HG03280 (cell line): ENCODE data around the gene CLASP1.
"Not testable (repeated sequence)": the region's sequence is repeated elsewhere in the genome, so short reads cannot be mapped to it uniquely, and the experiment has no call there.

Source experiments
- ATAC-seq: cut with Tn5 transposase; IDR thresholded peaks from one replicate; pipeline ENCODE4 v1.9.1; 2021; ENCODE audit warnings: mild to moderate bottlenecking, moderate library complexity; ENCODE audit not compliant: unreplicated experiment

CLASP1 gene

DNA sequence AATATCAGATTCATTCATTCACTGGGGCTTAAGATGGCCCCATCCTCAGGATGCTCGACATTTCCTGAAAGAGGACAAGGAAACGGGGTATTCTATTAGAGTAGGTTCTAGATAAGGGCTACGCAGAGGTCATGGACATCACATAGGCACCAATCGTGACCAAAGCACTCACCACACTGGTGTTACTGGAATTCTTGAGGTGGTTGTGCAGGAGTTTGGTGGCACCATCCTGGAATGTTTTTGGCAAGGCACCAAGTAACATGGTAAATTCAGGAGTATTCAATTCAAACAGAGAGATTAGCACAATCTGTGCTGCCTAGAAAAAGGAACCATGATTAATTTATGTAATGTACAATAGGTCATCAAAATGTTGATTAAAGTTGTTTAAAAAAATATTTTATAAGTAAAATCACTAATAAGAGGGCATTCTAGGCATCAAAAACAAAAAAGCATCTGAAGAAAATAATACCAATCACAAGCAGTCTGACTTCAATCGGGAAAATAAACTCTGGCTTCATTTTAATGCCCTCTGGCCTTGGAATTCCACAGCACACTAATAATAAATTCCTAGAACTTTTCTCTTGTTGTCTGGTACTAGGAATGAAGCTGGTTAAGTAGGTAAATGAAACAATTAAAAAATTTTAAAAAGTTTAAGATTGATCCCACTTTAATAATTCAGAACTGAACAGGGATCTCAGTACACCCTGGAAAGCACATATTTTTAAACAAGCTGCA is 261.5 kb downstream of the CLASP1 start:
- ATAC-seq, result no peak

DNA sequence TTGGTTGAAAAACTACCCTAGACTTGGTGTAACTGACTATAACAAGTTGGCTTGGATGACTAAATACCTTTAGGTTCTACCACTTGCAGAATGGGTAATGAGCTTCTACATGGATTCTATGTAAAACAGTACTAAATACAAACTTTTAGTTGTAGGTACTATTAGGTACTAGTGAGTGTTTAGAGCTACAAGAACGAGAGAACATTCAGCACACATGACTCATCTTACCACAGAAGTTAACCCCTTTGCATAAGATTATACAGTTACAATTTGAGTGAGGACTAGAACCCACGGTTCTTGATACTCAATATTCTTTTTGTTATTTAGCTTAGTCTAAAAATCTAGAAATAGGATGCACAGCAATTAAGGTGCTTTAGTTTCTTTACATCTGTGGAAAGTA is 262.6 kb downstream of the CLASP1 start:
- ATAC-seq, result no peak

DNA sequence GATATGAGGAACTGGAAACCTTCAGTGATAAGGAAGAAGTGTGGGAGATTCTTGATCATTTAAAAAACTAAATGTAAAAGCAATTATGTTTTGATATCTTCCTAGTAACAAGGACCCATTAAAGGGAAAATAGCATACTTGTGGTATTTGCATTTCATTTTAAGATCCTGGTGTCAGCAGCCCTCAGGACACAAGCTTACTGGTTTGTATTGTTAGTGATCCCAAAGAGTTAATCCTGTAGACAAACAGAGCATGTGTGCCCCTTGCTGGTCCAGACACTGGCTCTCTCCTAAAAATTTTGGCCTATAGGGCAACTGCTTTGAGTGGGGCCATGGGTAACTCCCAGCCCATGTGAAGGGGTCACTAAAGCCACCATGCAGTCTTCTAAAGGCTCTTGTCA is 263.2 kb downstream of the CLASP1 start:
- no peak for ATAC-seq

DNA sequence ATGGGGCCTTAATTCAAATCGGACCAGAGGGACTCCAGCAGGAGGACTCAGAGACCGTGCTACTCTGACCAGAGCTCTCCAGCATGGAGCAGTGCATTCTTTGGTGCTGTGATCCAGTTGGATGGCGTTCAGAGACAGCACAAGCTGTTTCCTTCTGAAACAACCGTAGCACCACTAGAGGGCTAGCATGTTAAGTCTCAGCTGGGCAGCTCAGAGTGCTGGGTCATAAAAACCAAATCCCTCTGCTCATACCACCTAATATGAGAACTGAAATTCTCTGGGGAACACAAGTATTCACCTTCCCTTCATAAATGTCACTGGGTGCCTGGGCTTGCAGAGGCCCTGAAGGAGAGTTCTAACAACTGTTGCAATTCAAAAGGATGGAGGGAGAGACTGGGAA is 266.5 kb downstream of the CLASP1 start:
- ATAC-seq, result no peak

DNA sequence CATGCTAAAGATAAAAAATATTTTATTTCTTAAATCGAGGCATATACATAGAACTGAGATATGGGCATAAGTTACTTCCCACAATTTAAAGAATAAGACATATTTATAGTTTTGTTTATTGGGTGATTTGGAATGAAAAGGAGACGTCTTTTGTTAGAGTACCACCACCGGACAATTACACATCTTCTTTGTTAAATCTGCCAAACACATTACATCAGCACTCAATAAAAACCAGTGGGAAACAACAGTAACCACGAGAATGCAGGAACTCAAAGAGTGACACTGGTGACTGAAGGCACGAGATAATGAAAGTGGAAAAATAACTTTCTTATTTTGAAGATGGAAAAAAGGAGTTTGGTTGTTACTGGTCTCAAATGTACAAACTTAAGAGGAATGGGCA is 271.6 kb downstream of the CLASP1 start:
- ATAC-seq, result no peak

DNA sequence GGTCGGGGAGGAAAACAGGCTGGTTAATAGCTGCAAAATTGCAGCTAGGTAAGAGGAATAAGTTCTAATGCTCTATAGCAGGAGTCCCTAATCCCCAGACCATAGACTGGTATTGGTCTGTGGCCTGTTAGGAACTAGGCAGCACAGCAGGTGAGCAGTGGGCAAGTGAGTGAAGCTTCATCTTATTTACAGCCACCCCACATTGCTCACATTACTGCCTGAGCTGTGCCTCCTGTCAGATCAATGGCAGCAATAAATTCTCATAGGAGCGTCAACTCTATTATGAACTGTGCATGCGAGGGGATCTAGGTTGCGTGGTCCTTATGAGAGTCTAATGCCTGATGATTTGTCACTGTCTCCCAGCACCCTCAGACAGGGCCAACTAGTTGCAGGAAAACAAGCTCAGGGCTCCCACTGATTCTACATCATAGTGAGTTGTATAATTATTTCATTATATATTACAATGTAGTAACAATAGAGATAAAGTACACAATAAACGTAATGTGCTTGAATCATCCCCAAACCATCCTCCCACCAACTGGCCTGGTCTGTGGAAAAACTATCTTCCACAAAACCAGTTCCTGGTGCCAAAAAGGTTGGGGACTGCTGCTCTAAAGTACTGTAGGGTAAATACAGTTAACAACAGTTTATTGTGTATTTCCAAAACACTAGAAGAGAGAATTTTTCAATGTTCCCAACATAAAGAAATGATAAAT is 272.6 kb downstream of the CLASP1 start:
- no peak for ATAC-seq

DNA sequence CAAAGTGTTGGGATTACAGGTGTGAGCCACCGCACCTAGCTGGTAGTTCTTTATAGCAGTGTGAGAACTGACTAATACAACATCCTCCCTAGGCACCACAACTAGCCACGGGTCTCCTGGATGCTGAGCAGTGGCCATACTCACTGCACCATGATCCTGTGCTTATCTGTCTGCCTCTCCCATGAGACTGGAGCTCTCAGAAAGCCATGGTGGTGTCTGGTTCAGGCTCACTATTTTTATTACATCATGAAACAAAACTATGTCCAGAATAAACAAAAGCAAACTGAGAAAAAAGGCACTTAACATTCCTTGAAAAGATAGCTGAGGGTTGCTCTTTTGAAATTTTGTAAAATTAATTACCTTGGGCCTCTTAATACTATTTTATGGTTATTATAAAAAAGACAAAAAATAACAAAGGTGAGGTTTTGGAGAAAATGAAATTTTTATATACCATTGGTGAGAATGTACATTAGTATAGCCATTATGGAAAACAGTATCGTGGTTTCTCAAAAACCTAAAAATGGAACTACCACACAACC is 273.6 kb downstream of the CLASP1 start:
- ATAC-seq, result no peak

DNA sequence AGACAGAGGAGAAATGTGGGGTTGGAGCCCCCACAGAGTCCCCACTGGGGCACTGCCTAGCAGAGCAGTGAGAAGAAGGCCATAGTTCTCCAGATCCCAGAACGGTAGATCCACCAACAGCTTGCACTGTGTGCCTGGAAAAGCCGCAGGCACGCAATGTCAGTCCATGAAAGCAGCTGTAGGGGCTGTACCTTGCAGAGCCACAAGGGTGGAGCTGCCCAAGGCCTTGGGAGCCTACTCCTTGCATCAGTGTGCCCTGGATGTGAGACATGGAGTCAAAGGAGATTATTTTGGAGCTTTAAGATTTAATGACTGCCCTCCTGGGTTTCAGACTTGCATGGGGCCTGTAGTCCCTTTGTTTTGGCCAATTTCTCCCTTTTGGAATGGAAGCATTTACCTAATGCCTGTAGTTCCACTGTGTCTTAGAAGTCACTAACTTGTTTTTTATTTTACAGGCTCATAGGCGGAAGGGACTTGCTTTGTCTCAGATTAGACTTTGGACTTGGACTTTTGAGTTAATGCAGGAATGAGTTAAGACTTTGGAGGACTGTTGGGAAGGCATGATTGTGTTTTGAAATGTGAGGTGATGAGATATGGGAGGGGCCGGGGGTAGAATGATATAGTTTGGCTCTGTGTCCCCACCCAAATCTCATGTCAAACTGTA is 274.7 kb downstream of the CLASP1 start:
- ATAC-seq, result not testable (repeated sequence)

DNA sequence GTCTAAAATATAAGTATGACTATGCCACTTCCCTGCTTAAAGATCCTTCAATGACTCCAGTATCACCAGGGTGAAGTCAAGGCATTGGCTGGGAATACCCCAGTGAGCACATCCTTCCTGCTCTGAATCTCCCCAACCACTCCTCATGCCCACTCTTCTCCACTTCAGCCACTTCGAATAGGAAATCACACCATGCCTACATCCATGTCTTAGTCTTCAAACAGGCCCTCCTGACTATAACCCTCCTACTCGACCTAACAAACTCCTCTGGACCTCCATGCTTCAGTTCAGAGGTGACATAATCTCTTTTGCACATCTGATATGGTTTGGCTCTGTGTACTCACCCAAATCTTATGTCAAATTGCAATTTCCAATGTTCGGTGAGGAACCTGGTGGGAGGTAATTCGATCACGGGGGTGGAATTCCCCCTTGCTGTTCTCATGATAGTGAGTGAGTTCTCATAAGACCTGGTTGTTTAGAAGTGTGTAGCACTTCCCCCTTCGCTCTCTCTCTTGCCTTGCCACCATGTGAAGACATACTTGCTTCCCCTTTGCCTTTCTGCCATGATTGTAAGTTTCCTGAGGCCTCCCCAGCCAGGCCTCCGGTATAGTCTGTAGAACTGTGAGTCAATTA is 276.4 kb downstream of the CLASP1 start:
- ATAC-seq, result no peak

DNA sequence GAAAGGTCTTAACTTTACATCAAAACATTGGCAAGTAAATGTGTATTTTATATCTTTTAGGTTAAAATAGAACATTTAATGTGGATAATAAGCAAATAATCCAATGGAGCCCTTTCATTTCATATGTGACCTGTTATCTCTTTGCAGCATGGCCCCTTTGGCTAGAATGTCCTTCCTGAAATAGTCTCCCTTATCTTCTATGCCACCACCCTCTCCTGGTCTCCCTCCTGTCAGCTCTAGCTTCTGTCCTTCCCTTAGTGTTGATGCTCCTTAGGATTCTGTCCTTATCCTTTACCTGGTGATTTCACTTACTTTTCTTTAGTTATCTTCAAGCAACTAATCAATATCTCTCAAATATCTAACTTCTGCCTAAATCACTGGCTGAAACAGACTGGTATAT is 277.2 kb downstream of the CLASP1 start:
- no peak for ATAC-seq

DNA sequence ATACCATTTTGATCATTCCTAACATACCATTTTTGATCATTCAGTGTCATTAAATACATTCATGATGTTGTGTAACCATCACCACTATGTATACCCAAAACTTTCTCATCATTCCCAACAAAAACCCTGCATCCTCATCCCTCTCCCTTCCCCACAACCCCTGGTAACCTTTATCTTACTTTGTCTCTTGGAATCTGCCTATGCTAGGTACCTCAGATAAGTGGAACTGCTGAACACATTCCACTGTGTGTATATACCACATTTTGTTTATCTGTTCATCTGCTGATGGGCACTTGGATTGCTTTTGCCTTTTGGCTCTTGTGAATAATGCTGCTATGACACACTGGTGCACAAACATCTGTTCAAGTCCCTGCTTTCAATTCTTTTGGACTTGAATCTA is 280.4 kb downstream of the CLASP1 start:
- no peak for ATAC-seq

DNA sequence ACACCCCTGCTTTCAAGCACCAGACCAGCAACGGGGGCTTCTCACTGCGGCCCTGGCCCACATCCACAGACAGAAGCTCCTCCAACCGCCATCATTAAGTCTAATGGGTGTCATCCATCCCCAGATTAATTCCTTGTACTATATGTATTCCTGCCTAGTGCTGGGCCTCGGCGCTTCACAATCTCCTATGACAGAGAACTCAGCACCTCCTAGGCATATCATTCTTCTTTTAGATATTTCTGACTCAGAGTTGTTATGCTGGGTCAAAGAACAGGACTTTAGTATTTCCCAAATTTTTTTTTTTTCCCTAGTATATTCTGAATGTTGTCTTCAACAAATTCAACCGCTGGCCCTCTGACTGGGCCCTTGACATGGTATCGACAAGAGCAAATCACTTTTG is 281.1 kb downstream of the CLASP1 start:
- no peak for ATAC-seq

DNA sequence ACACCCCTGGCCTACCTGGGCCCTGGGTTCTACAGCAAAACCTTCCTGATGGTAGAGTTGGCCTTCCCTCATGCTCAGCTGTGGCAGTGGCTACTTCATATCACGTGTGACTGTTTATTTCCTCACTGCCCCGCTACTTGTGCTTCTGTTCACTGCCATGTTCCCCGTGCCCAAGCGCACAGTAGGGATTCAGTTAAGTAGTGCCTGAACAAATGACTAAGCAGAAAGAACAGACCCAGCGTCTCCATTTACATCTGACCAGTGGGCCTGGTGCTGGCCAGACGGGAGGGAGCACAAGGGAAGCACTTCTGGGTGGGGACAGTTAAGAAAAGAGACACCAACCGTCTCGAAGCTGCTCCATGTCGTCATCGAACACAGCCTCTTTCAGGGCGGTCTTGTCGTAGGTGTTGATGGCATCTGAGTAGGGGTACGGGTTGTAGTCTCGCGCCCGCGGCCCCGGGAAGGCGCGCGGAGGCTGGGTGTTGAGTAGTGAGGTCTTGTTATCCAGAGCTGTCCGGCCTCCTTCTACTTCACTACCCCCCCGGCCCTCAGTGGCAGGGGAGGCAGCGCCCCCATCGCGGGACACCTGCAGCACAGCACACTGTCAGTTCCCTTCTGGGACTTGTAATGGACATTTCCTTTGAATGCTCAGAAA is 281.9 kb downstream of the CLASP1 start:
- ATAC-seq, result no peak

DNA sequence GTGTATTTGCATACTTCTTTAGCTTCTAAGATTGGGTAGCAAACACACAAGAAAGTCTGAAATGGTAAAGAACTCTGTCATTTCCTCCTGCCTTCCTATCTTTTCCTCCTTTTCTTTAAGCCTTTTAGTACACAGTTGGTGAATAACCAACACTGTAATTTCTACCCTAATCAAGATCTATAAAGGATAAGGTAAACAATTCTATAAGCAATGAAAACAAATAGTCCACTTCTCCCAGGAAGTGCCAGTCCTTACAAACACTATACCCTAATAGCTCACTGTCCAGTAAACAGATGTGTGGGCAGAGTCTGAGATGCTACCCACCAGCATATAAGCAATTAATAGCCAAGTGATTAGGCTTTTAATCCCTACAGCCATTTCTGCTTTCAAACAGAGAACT is 283.2 kb downstream of the CLASP1 start:
- ATAC-seq, result no peak

DNA sequence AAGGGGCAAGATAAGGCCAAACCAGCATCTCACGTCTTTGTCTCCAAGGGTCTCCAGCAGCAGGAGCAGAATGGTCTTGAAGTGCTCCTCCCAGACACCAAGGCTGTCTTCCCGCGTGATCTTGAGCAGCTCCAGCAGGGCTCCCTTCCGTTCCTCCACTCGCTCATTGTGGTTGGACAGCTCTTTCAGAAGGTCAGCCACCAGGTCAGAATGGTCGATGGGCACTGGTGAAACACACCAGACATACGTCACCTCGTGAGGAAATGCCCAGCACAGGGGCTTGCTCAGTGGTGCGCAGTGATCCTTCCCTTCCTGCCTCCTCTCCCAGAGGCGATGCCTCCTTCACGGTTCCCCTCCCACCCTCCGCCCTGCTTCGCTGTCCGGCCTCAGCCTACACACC is 284.2 kb downstream of the CLASP1 start:
- ATAC-seq, result no peak

DNA sequence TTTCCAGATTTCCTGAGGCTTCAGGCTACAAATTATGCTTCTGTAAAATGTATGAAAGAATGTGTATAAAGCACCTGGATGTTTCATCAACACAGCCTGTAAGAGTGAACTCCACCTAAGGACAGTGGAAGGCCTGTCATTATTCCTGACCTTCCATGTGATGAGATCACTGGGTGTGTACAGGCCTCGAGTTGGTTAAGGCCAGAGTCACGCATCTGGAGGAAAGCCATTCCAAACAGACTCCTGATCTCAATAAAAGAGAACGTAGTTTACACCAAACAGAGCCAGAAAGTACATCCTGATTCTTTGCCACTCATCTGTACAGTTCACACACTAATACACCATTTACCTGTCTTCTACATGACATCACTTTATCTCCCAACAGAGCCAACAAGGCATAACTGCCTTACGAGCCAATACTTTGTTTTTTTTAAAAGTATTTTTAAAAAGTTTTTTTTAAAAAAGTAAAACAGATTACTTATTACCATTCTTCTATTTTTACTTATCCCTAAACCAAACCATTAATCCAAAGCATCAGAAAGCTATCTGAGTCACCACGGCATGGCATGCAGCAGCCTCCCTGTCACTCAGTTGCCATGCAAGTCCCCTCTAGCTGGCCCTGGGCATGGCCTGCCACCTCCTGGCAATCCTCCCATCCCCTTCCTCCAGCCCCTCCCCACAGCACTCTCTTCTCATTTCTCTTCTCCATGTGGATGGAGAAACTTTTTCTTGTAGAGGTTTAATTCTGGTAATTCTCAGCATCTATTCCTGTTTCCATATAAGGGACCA is 285.4 kb downstream of the CLASP1 start:
- ATAC-seq, result no peak

DNA sequence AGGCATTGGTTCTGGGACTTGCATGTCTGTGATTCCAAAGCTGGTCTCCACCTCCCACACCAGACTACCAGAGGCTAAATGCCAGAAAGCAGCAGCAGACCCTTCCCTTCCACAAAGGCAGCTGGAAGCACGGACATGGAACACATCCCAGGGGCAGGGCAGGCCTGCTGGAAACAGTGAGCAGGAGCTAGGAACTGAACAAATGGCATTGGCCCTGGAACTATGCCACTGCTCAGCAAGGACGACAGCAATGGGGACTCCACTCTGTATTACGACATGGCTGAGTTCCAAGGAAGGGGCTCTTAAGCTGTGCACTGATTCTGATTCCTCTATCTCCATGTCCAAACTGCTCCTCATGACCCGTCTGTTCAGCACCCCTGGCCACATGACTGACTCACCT is 286.5 kb downstream of the CLASP1 start:
- ATAC-seq, result no peak

DNA sequence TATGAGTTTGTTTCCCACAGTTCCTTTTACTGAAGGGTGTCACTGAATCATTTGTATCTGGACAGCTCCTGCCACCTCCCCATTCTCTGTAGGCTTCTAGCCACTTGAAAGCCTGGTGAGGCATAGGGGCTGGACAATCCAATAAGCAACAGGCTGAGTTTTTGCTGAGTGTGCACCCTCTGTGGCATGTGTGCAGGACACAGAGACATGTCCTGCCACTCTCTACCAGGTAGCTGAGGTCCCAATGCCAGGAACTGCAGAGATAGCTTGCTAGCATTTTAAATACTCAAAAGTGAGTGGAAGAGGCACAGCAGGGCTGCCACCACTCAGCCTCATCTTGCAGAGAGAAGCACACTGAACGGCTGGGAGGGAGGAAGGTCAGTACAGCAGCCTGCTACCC is 287.0 kb downstream of the CLASP1 start:
- ATAC-seq, result no peak

DNA sequence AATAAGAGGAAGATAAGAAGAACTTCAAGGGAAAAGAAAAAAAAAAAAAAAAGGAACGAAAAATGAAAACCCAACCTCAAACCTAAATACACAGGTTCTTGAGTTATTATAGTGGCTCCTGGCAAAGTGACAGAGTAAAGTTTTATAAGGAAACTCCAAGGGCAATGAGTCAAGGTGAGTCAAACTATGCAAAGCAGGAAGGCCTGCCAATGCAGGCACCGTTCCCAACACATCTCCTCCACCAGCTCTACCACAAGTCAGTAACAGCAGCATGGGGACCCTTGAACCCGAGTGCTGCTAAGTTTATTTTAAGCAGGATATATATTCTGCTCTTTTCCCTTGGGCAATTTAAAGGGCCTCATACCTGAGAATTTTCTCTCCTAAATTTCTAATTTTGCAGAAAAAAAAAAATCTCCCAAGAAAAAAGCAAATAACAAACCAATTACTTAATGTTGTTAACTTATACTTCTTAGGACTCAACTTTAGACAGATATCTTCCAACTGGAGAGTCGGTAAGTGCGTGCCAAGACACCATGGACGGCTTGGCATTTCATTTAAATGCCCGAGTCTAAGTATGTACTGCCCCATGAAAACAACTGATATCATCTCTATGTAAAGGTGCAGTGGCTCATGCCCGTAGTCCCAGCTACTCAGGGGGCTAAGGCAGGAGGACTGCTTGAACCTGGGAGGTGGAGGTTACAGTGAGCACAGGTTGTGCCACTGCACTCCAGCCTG is 288.5 kb downstream of the CLASP1 start:
- no peak for ATAC-seq
